CD4-positive, alpha-beta T cell treated with Interleukin-6 at 100 ng/mL for 8 hours (primary cell): Measurements from ENCODE around the gene ZNF514.
A peak's percentile ranks its signal among the peaks of the same experiment; 100 is the strongest.
"Not testable (repeated sequence)": the region's sequence is repeated elsewhere in the genome, so short reads cannot be mapped to it uniquely, and the experiment has no call there.

ENCODE experiments used
- DNase-seq: peaks from one replicate; pipeline ENCODE4 v3.0.0-alpha.2; 2020; ENCODE audit warnings: mixed read lengths, low spot score

ZNF514 gene

GRCh38 chr2:95122197-95122551 lies 37.5 kb downstream of the ZNF514 start:
- DNase-seq: no peak

GRCh38 chr2:95121407-95122196 lies 38.0 kb downstream of the ZNF514 start, which contains the start of gene MRPS5:
Gene MRPS5 (minus strand): TSS chr2:95121808. CDS start chr2:95121791, 17 bp downstream.
- DNase-seq: peak; percentile 74

- DNase-seq: no peak
These were observed 38.6 kb downstream of the ZNF514 start for GRCh38 chr2:95121093-95121406.

- DNase-seq: peak; percentile 70
These were observed 44.2 kb downstream of the ZNF514 start for GRCh38 chr2:95115418-95115817.

GRCh38 chr2:95113464-95113863 lies 46.2 kb downstream of the ZNF514 start:
- no peak for DNase-seq

GRCh38 chr2:95110395-95110794 lies 49.3 kb downstream of the ZNF514 start:
- no peak for DNase-seq

- no peak for DNase-seq
These were observed 50.4 kb downstream of the ZNF514 start for GRCh38 chr2:95109260-95109659.

GRCh38 chr2:95106081-95106480 lies 53.6 kb downstream of the ZNF514 start:
- DNase-seq: no peak

GRCh38 chr2:95104606-95105005 lies 55.0 kb downstream of the ZNF514 start:
- DNase-seq: no peak

- DNase-seq: no peak
These were observed 59.7 kb downstream of the ZNF514 start for GRCh38 chr2:95099910-95100309.

GRCh38 chr2:95098273-95098672 lies 61.4 kb downstream of the ZNF514 start:
- not testable (repeated sequence) for DNase-seq
